Vagina (tissue), 2 donors: Measurements from ENCODE around the gene OR2B3. TPM values are rescaled to one million over a fixed set of nuclear protein-coding genes. Genes with fewer than 3 reads are reported as not detected.

ENCODE experiments used
- DNase-seq, 2 donors: peaks; one replicate each; pipeline ENCODE4 v3.0.0-alpha.2; 2017; ENCODE audit errors: extremely low spot score in 2 of 2
- H3K27ac ChIP-seq: fragments of 200-600 bp; sonication (generic); one replicate; pipeline ENCODE4 v1.5.1; 2019
- H3K27me3 ChIP-seq: fragments of 200-600 bp; sonication (generic); one replicate; pipeline ENCODE4 v1.5.1; 2019
- H3K36me3 ChIP-seq, 2 donors: fragments of 200-600 bp; sonication (generic); one replicate each; pipeline ENCODE4 v1.5.1; 2017 to 2019
- H3K4me1 ChIP-seq: fragments of 200-600 bp; sonication (generic); one replicate; pipeline ENCODE4 v1.5.1; 2019
- H3K4me3 ChIP-seq, 2 donors: fragments of 200-600 bp; sonication (generic); 1 replicate in 1 of 2; 2 replicates in 1 of 2; pipeline ENCODE4 v1.5.1; 2016 to 2019
- H3K9me3 ChIP-seq: fragments of 200-600 bp; sonication (generic); one replicate; pipeline ENCODE4 v1.5.1; 2019
- POLR2A ChIP-seq, 2 donors: fragments of 450-650 bp; IDR thresholded peaks; one replicate each; pipeline ENCODE4 v1.6.1; 2017; ENCODE audit warnings: antibody characterized with exemption in 2 of 2, mild to moderate bottlenecking in 2 of 2, moderate library complexity in 2 of 2
- POLR2AphosphoS5 ChIP-seq, 2 donors: sonication (generic); formaldehyde crosslinking; IDR thresholded peaks; one replicate each; pipeline ENCODE4 v1.9.0; 2017; ENCODE audit warnings: antibody characterized with exemption in 2 of 2, mild to moderate bottlenecking in 2 of 2, low read depth in 1 of 2; ENCODE audit not compliant: insufficient read depth in 1 of 2
- intact Hi-C: fragments of 100-400 bp; cut with DNase I; formaldehyde crosslinking; loops from one replicate; pipeline ENCODE4 v1.15.1; 2023
- total RNA-seq: library from RNA; depleted of rRNA; stranded (reverse); fragments of >200 nt; gene quantifications from one replicate; pipeline ENCODE4 v1.2.3, GENCODE V29; 2016
- TF ChIP-seq, protein P1 (sequence below), 3 experiments: fragments of 450-650 bp in 2 of 3; fragments of 200-600 bp in 1 of 3; sonication (generic) in 1 of 3; IDR thresholded peaks; one replicate each; pipeline ENCODE4 v1.5.1; 2017 to 2019; ENCODE audit warnings: antibody characterized with exemption in 3 of 3, mild to moderate bottlenecking in 2 of 3, moderate library complexity in 2 of 3

OR2B3 gene
- total RNA-seq, 1 donor from 2014 or later = not detected

- Histone ChIP-seq H3K36me3 (no peaks in the 10 kb centered on the region), H3K9me3 (no peaks in the 10 kb centered on the region), H3K27ac (no peak within 1 kb of the TSS), H3K4me1 (no peaks in the 10 kb centered on the region), H3K4me3 (no peak within 1 kb of the TSS), H3K27me3 (no peaks in the 10 kb centered on the region)
- DNase-seq = no peak
- no peak for TF ChIP-seq POLR2AphosphoS5 (IDR thresholded peaks at IDR 0.05; ENCODE audit: insufficient read depth in 1 of 2, low read depth in 1 of 2)
- TF ChIP-seq, protein P1, sequence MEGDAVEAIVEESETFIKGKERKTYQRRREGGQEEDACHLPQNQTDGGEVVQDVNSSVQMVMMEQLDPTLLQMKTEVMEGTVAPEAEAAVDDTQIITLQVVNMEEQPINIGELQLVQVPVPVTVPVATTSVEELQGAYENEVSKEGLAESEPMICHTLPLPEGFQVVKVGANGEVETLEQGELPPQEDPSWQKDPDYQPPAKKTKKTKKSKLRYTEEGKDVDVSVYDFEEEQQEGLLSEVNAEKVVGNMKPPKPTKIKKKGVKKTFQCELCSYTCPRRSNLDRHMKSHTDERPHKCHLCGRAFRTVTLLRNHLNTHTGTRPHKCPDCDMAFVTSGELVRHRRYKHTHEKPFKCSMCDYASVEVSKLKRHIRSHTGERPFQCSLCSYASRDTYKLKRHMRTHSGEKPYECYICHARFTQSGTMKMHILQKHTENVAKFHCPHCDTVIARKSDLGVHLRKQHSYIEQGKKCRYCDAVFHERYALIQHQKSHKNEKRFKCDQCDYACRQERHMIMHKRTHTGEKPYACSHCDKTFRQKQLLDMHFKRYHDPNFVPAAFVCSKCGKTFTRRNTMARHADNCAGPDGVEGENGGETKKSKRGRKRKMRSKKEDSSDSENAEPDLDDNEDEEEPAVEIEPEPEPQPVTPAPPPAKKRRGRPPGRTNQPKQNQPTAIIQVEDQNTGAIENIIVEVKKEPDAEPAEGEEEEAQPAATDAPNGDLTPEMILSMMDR (IDR thresholded peaks at IDR 0.05) = no peak
- no peak for TF ChIP-seq POLR2A (IDR thresholded peaks at IDR 0.05)
- intact Hi-C loops = no loop called here
These were observed 42.0 kb downstream of the OR2B3 start, which contains the start of gene OR2W1 for GRCh38 chr6:29045075-29045474. OR2W1 (minus strand) TSS chr6:29045175; CDS start chr6:29045175, 0 bp downstream.

Other genes starting within 250 kb of the OR2B3 start
- 58.4 TPM for gene TRIM27, start 163.3 kb downstream of the OR2B3 start, total RNA-seq
- gene ZNF311, start 82.0 kb downstream of the OR2B3 start, total RNA-seq = 0.25 TPM
- not detected for gene OR2W1, start 42.1 kb downstream of the OR2B3 start, total RNA-seq
- gene OR2J1, start 12.2 kb upstream of the OR2B3 start, total RNA-seq = not detected
- not detected for gene OR2J3, start 20.7 kb upstream of the OR2B3 start, total RNA-seq
- gene OR2J2, start 83.6 kb upstream of the OR2B3 start, total RNA-seq = not detected
- 0.74 TPM for gene OR14J1, start 214.4 kb upstream of the OR2B3 start, total RNA-seq